Endometrial microvascular endothelial cells (primary cell): ENCODE results near the gene NUMBL. TPM values are rescaled to one million over a fixed set of nuclear protein-coding genes. Genes with fewer than 3 reads are reported as not detected.
"Not testable (repeated sequence)": the region's sequence is repeated elsewhere in the genome, so short reads cannot be mapped to it uniquely, and the experiment has no call there.

Experiments used
- in situ Hi-C: cut with HindIII; loops from 2 replicates; pipeline ENCODE4 v1.10.0; 2017; ENCODE audit warnings: low sequenced_read_pairs, low pct_unique_long_range_greater_than_20kb; ENCODE audit errors: inconsistent ontology term
- total RNA-seq: library from RNA; depleted of rRNA; stranded (reverse); fragments of >200 nt; gene quantifications from one replicate; pipeline ENCODE4 v1.2.3, GENCODE V29; 2015; ENCODE audit errors: inconsistent ontology term

NUMBL gene
- total RNA-seq, 1 donor from 2014 or later, result 33.1 TPM

GRCh38 chr19:40642757-40643305, 47.6 kb downstream of the NUMBL start:
- in situ Hi-C loops, result no loop called here

GRCh38 chr19:40642051-40642706, 48.3 kb downstream of the NUMBL start:
- in situ Hi-C loops, result no loop called here

- in situ Hi-C loops, result no loop called here
Observed at GRCh38 chr19:40641281-40641680, 49.2 kb downstream of the NUMBL start.

- in situ Hi-C loops, result no loop called here
Observed at GRCh38 chr19:40640744-40641143, 49.7 kb downstream of the NUMBL start.

GRCh38 chr19:40639638-40639982, 50.8 kb downstream of the NUMBL start:
- in situ Hi-C loops, result no loop called here

GRCh38 chr19:40638327-40638726, 52.1 kb downstream of the NUMBL start:
- in situ Hi-C loops, result no loop called here

GRCh38 chr19:40633207-40633606, 57.2 kb downstream of the NUMBL start:
- in situ Hi-C loops, result no loop called here

- in situ Hi-C loops, result no loop called here
Observed at GRCh38 chr19:40632311-40633036, 58.0 kb downstream of the NUMBL start.

- in situ Hi-C loops, result no loop called here
Observed at GRCh38 chr19:40630571-40631160, 59.8 kb downstream of the NUMBL start.

GRCh38 chr19:40629346-40629745, 61.1 kb downstream of the NUMBL start:
- in situ Hi-C loops, result no loop called here

GRCh38 chr19:40627486-40628279, 62.8 kb downstream of the NUMBL start:
- in situ Hi-C loops, result no loop called here

GRCh38 chr19:40626918-40627317, 63.5 kb downstream of the NUMBL start:
- in situ Hi-C loops, result no loop called here

GRCh38 chr19:40625406-40626120, 64.9 kb downstream of the NUMBL start:
- in situ Hi-C loops, result no loop called here

GRCh38 chr19:40624369-40625153, 65.9 kb downstream of the NUMBL start:
- in situ Hi-C loops, result not testable (repeated sequence)

GRCh38 chr19:40623403-40624251, 66.8 kb downstream of the NUMBL start:
- in situ Hi-C loops, result no loop called here

- in situ Hi-C loops, result no loop called here
Observed at GRCh38 chr19:40622773-40623075, 67.7 kb downstream of the NUMBL start.
